Measurements from ENCODE around the gene RAD51B. TPM values are rescaled to one million over a fixed set of nuclear protein-coding genes. Genes with fewer than 3 reads are reported as not detected.

Gene RAD51B
- total and polyA plus RNA-seq, 4 donors, result 2.5 to 95.0 (median 9.6) TPM

DNA sequence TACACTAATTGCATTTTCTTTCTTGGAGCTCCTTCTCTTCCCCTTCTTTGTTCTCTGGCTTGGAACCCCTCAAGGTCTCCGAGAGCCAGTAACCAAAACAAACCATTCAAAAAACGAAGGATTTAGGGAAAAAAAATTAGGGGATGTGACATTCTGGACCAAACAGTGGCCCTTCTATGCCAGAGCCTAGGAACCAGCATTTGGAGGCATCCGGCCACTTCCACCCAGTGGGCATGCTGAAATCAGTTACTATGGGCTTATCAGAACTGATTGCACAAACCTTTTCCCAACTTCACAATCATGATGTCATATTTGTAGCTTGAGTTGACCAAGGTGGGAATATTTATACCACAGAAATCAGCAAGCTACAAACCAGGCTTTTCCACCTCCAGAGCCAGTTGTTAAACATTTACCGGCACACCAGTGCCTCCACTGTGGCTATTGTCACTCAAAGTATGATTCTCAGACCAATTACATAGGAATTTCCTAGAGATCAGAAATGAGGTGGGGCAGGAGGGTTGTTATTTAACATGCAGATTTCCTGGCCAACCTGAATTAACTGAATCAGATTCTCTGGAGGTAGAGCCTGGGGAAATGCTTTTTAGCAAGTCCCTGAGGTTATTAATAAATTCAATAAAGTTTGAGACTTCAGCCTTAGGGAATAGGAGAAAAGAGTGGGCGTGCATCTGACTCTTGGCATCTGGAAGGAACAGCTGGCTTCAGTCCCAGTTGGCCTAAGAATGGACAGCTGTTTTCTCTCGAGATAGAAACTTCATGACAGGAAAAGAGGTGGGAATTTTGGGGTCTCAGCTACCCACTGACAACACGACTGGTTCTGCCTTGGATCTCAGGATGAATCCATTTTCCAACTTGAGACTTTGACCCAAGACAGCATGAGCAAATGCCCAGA is 699.4 kb downstream of the RAD51B start:
- TF ChIP-seq, protein P1, sequence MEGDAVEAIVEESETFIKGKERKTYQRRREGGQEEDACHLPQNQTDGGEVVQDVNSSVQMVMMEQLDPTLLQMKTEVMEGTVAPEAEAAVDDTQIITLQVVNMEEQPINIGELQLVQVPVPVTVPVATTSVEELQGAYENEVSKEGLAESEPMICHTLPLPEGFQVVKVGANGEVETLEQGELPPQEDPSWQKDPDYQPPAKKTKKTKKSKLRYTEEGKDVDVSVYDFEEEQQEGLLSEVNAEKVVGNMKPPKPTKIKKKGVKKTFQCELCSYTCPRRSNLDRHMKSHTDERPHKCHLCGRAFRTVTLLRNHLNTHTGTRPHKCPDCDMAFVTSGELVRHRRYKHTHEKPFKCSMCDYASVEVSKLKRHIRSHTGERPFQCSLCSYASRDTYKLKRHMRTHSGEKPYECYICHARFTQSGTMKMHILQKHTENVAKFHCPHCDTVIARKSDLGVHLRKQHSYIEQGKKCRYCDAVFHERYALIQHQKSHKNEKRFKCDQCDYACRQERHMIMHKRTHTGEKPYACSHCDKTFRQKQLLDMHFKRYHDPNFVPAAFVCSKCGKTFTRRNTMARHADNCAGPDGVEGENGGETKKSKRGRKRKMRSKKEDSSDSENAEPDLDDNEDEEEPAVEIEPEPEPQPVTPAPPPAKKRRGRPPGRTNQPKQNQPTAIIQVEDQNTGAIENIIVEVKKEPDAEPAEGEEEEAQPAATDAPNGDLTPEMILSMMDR (IDR thresholded peaks at IDR 0.05; ENCODE audit: control extremely low read depth, extremely low read depth), result no peak
- Histone ChIP-seq H3K27ac (ENCODE audit: low read depth in 1 of 2, low read length in 1 of 2) (peak overlapping the region in 1 of 2 donors; percentile 37), H3K4me1 (ENCODE audit: control insufficient read depth in 5 of 5, insufficient read depth in 5 of 5, low read length in 5 of 5) (peaks cover 16 to 74% (median 44%) of the 10 kb centered on the region in 5 donors), H3K9me3 (ENCODE audit: control insufficient read depth in 4 of 4, insufficient read depth in 3 of 4, low read length in 3 of 4) (no peaks in the 10 kb centered on the region), H3K4me3 (no peak overlapping the region), H3K36me3 (ENCODE audit: control insufficient read depth in 4 of 4, insufficient read depth in 4 of 4, low read length in 4 of 4) (no peaks in the 10 kb centered on the region), H3K9ac (ENCODE audit: insufficient read depth in 1 of 2, low read length in 2 of 2) (peak overlapping the region in 1 of 2 donors; percentile 67), H3K27me3 (ENCODE audit: control insufficient read depth in 3 of 3, insufficient read depth in 3 of 3, low read length in 2 of 3) (no peaks in the 10 kb centered on the region)
- DNase-seq (peak; percentile 90 to 98 (median 97)), ATAC-seq (ENCODE audit: insufficient read depth, low FRiP score) (no peak)
- 61 to 73% methylated on average over 7 of the region's 7 CpGs for WGBS, 2 donors

DNA sequence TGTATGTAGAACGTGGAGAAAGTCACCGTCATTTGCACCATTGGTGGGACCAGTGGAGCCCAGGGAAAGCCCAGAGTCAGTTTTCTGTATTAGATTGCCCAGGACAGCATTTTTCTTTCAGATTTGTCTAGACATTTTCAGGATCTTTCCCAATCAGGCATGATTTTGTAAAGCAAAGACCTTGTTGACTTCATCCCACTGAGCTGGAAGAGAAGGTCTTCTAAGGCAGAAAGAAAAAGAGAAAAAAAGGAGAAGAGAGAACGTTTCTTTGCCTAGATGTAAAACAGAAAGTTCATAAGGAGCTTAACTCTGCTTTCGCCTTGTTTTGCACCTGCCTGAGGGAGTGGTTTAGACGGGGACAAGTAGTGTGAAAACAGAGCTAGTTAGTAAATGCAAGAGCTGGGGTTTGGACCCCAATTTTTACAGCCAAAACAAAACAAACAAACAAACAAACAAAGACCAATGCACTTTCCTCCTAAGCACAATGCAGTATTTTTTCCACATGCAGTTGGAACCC is 700.1 kb downstream of the RAD51B start:
- H3K9me3 ChIP-seq (ENCODE audit: control insufficient read depth in 4 of 4, insufficient read depth in 3 of 4, low read length in 3 of 4), result no peaks in the 10 kb centered on the region
- H3K27ac ChIP-seq (ENCODE audit: low read depth in 1 of 2, low read length in 1 of 2), result peak overlapping the region in 1 of 2 donors; percentile 41
- H3K4me1 ChIP-seq (ENCODE audit: control insufficient read depth in 5 of 5, insufficient read depth in 5 of 5, low read length in 5 of 5), result peaks cover 16 to 74% (median 44%) of the 10 kb centered on the region in 5 donors
- no peak overlapping the region for H3K4me3 ChIP-seq
- 70 to 75% methylated on average over 5 of the region's 5 CpGs for WGBS, 2 donors
- no peak for DNase-seq
- no peaks in the 10 kb centered on the region for H3K36me3 ChIP-seq (ENCODE audit: control insufficient read depth in 4 of 4, insufficient read depth in 4 of 4, low read length in 4 of 4)
- ATAC-seq (ENCODE audit: insufficient read depth, low FRiP score), result no peak
- H3K9ac ChIP-seq (ENCODE audit: insufficient read depth in 1 of 2, low read length in 2 of 2), result peak overlapping the region in 1 of 2 donors; percentile 26
- TF ChIP-seq, protein P1 (IDR thresholded peaks at IDR 0.05; ENCODE audit: control extremely low read depth, extremely low read depth), result no peak
- H3K27me3 ChIP-seq (ENCODE audit: control insufficient read depth in 3 of 3, insufficient read depth in 3 of 3, low read length in 2 of 3), result no peaks in the 10 kb centered on the region

DNA sequence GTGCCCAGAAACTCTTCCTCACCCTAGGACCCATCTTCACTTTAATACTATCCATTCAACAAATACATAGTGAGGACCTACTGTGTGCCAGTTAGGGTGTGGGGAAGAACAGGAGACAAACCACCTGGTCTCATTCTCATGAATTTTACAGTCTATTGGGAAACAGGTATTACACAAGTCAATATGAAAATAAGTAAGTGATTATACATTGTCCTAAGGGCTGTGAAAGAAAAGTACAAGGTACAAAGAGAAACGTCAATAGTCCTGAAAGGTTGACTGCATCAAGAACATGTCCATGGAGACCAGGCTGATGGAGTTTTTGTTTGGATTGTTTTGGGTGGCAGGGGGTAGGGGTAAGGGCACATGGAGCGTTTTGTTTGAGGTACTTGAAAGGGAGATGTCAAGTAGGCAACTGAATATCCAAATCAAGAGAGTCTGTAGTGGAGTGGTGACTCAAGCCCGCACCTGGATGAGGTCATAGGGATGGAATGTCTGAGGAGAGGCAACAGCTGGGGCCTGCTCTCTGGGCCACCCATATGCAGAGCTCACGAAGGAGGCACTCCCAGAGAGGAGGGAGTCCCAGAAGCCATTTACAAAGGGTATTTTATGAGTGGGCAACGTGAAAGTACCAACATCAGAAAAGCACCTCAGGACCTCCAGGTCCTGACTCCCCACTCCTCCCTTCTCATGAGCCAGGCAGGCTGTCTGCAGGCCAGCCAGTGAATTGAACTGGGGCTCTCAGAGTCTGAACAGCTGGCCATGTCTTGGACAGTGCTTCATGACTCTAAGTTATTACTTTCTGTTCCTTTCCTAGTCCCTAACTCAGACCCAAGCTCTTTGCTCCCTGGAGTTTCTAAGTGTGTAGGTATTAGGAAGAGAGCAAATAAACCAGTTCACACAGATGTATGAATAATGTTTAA is 701.3 kb downstream of the RAD51B start:
- ATAC-seq (ENCODE audit: insufficient read depth, low FRiP score), result peak; percentile 37
- DNase-seq, result peak; percentile 67 to 79 (median 76)
- peak overlapping the region in 1 of 2 donors; percentile 23 for H3K9ac ChIP-seq (ENCODE audit: insufficient read depth in 1 of 2, low read length in 2 of 2)

More for the DNA sequence above, 701.3 kb downstream of the RAD51B start:
- Histone ChIP-seq H3K4me1 (ENCODE audit: control insufficient read depth in 5 of 5, insufficient read depth in 5 of 5, low read length in 5 of 5) (peaks cover 16 to 74% (median 44%) of the 10 kb centered on the region in 5 donors), H3K9me3 (ENCODE audit: control insufficient read depth in 4 of 4, insufficient read depth in 3 of 4, low read length in 3 of 4) (no peaks in the 10 kb centered on the region), H3K27ac (ENCODE audit: low read depth in 1 of 2, low read length in 1 of 2) (peak overlapping the region in 1 of 2 donors; percentile 94), H3K36me3 (ENCODE audit: control insufficient read depth in 4 of 4, insufficient read depth in 4 of 4, low read length in 4 of 4) (no peaks in the 10 kb centered on the region), H3K27me3 (ENCODE audit: control insufficient read depth in 3 of 3, insufficient read depth in 3 of 3, low read length in 2 of 3) (no peaks in the 10 kb centered on the region), H3K4me3 (no peak overlapping the region)
- 67 to 87% methylated on average over 5 of the region's 5 CpGs for WGBS, 2 donors
- TF ChIP-seq, protein P1 (IDR thresholded peaks at IDR 0.05; ENCODE audit: control extremely low read depth, extremely low read depth), result no peak
